HG03045 (cell line): ENCODE data around the gene OOSP2.
"Not testable (repeated sequence)": the region's sequence is repeated elsewhere in the genome, so short reads cannot be mapped to it uniquely, and the experiment has no call there.

ENCODE experiments used
- ATAC-seq: cut with Tn5 transposase; IDR thresholded peaks from one replicate; pipeline ENCODE4 v1.9.1; 2021; ENCODE audit warnings: mild to moderate bottlenecking, moderate library complexity; ENCODE audit not compliant: unreplicated experiment

Gene OOSP2, protein sequence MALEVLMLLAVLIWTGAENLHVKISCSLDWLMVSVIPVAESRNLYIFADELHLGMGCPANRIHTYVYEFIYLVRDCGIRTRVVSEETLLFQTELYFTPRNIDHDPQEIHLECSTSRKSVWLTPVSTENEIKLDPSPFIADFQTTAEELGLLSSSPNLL

DNA sequence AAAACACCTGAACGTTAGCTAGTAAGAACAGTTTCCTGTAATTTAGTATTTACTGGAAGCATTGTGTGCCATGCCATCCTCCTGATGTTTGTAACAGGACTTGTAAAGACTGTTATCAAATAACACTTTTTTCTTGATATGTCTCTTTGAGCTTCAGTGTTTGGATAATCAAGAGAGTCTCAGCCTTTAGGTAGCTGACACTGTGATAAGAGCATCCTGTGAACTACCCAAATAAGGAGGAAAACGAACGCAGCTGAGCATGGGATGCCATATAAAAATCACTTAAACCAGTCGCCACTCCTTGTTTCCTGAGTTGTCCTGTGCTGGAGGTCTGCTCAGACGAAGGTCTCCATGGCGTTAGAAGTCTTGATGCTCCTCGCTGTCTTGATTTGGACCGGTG is at the start of gene OOSP2:
Gene OOSP2 (plus strand): TSS at position 301 of the 400 bp plus-strand sequence. CDS start 51 bp downstream, at position 352.
- ATAC-seq = no peak

DNA sequence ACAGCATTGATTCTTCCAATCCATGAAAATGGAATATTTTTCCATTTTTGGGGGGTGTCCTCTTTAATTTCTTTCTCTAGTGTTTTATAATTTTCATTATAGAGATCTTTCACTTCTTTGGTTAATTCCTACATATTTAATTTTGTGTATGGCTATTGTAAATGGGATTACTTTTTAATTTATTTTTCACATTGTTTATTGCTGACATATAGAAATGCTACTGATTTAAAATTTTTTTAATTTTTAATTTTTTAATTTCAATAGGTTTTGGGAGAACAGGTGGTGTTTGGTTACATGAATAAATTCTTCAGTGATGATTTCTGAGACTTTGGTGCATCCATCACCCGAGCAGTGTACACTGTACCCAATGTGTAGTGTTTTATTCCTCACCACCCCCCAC is 49.8 kb upstream of the OOSP2 start:
- ATAC-seq = no peak

DNA sequence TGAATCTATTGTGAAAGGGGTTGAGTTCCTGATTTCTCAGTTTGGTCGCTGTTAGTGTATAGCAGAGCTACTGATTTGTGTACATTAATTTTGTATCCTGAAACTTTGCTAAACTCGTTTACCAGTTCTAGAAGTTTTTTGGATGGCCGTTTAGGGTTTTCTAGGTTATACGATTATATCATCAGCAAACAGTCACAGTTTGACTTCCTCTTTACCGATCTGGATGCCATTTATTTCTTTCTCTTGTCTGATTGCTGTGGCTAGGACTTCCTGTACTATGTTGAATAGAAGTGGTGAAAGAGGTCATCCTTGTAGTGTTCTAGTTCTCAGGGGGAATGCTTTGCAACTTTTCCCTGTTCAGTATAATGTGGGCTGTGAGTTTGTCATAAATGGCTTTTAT is 47.8 kb upstream of the OOSP2 start:
- no peak for ATAC-seq

DNA sequence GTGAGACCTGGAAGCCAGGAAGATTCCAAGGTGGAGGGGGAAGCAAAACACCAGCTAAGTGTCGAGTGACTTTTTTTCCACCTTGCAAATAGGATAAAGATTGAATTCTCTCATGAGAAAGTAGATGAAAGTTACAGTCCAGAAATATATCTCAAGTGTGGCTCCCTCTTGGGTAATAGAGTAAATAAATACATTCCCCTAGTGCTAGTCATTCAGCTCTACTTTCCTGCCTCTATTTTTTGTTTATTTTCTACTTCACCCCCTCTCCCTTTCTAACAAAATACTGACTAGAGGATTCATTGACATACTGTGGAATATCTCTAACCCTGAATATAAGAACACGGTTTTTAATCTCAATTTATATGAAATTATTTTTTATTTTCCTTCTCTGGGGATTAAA is 42.4 kb upstream of the OOSP2 start:
- ATAC-seq = no peak

DNA sequence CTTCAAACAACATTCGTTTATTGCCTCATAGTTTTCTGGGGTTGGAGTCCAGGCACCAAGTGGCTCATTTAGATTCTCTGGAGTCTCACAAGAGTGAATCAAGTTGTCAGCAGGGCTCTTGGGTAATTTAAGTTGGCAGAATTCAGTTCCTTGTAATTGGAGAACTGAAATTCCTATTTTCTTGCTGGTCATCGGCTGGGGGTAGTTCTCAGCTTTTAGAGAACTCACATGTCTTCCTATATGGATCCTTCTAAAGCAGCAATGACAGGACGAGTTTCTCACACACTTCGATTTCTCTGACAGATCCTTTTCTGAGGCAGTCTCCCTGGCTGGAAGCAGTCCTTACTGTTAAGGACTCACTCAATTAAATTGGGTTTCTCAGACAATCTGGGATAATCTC is 40.5 kb upstream of the OOSP2 start:
- ATAC-seq = no peak

DNA sequence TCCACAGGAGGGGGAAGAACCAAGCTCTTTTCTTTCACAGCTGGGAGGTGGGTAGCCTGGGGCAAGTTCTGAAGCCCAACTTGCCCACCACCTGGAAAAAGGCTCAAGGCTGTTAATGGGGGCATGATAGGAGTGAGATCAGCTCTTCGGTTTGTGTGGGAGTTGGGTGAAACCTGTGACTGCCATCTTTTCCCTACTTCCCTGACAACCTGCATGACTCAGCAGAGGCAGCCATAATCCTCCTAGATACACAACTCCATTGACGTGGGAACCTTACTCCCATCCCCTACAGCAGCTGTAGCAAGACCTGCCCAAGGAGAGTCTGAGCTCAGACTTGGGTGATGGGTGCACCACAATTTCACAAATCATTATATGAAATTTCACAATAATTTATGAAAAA is 36.5 kb upstream of the OOSP2 start:
- no peak for ATAC-seq

DNA sequence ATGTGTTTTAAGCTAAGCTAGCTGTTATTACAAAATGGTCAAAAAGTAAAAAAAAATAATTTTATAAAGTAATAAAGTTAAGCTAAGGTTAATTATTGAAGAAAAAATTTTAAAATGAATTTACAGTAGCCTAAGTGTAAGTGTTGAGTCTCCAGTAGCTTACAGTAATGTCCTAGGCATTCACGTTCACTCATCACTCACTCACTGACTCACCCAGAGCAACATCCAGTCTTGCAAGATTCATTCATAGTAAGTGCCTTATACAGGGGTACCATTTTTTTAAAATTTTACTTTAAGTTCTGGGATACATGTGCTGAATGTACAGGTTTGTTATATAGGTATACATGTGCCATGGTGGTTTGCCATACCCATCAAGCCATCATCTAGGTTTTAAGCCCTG is 34.8 kb upstream of the OOSP2 start:
- no peak for ATAC-seq

DNA sequence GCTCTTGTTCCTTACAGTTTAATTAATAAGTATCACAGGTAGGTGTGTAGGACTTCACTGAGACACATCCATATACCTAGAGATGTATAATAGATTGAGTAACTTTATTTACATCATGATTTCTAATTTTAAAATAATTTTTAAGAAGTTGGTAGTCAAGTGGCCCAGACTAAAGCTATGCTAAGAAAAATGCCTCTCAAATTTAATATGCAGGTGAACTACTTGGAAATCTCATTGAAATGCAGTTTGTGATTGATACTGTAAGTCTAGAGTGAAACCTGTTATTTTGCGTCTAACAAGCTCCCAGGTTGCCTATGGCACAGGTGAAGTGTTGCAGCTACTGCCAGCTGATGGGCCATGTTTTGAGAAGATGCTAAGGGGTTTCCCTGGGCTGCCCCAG is 23.3 kb upstream of the OOSP2 start, which contains the start of gene OOSP4B:
Gene OOSP4B (plus strand): TSS at position 301 of the 400 bp plus-strand sequence.
- ATAC-seq = no peak

DNA sequence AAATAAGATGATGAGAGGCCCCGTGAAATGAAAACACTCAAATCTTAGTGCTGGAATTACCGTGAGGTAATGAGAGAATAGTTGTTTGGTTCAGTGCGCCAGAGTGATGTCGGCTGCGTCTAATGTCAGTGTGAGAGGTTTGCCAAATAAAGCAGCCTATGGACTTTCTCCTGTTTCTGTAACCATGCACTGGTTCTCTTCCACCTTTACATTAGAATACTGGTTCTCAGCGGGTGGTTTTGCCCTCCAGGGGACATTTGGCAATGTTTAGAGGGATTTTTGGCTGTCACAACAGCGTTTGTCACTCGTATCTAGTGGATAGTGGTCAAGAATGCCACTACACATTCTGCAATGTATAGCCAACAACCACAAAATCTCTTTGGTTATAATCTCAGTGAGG is 22.2 kb upstream of the OOSP2 start:
- ATAC-seq = no peak

DNA sequence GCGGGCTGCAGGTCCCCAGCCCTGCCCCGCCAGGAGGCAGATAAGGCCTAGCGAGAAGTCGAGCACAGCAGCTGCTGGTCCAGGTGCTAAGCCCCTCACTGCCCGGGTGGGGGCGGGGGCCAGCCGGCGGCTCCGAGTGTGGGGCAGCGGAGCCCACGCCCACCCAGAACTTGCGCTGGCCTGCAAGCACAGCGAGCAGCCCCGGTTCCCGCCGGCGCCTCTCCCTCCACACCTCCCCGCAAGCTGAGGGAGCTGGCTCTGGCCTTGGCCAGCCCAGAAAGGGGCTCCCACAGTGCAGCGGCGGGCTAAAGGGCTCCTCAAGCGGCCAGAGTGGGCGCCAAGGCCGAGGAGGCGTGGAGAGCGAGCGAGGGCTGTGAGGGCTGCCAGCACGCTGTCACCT is 19.8 kb upstream of the OOSP2 start:
- not testable (repeated sequence) for ATAC-seq

DNA sequence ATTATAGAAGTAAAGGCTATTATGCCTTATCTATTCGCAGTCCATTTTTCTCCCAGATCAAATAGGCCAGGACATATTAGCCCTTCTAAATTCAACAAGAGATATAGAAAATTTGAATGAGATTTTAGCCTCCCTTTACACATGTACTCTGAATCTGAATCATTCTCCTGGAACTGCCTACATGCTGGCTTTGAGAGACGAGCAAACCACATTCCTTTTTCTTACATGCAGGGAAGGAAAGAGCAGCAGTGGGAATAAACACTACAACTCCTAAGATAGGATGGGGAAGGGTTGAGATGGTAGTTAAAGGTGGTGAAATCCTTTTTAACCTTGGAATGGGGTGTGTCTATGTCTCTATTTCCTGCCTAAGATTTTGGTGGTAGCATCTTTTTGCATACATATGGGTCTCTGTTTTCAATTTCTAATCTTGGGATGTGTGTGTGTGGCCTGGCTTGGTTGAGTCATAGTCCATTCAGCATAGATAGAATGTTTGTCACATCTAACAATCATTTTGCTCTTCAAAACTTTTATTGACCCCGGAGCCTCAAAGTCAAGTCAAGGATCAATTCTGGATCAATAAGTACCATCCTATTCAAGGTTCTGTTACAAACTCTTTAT is 11.1 kb upstream of the OOSP2 start:
- no peak for ATAC-seq

DNA sequence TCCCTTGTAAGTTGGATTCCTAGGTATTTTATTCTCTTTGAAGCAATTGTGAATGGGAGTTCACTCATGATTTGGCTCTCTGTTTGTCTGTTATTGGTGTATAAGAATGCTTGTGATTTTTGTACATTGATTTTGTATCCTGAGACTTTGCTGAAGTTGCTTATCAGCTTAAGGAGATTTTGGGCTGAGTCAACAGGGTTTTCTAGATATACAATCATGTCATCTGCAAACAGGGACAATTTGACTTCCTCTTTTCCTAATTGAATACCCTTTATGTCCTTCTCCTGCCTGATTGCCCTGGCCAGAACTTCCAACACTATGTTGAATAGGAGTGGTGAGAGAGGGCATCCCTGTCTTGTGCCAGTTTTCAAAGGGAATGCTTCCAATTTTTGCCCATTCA is 10.2 kb downstream of the OOSP2 start:
- ATAC-seq = not testable (repeated sequence)

DNA sequence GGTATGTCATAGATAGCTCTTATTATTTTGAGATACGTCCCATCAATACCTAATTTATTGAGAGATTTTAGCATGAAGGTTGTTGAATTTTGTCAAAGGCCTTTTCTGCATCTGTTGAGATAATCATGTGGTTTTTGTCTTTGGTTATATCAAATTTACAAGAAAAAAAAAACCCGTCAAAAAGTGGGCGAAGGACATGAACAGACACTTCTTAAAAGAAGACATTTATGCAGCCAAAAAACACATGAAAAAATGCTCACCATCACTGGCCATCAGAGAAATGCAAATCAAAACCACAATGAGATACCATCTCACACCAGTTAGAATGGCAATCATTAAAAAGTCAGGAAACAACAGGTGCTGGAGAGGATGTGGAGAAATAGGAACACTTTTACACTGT is 10.6 kb downstream of the OOSP2 start:
- ATAC-seq = not testable (repeated sequence)

DNA sequence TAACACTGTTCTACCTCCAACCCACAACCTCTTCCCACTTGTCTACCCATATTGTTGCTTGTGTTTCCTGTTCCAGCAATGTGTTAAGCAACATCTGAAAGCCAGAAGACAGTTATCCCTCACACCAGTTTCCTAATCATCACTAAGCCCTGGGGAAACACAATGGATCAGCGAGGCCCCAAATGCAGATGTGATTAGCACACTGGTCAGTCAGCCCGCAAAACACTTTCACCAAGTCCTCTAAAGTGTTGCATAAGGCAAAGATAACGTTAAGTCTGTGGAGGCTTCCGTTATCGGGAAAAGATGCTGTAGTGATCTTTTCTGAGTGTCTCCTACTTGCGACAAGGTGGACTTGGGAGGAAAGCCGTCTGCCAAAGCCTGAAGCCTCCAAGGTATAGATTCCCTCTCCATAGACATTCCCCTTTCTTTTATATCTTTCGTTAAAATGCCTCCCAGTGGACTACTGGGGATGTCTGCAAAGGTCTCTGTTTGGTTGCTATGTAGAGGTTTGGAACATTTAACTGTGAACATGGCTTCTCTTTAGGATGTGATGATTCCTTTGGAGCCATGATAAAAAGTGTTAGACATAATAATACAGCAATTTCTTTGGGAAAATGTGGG is 16.2 kb downstream of the OOSP2 start, which contains the start of gene MS4A3:
Gene MS4A3 (plus strand): TSS at position 317 of the 621 bp plus-strand sequence. CDS start 4,496 bp downstream, outside the sequence.
- no peak for ATAC-seq

DNA sequence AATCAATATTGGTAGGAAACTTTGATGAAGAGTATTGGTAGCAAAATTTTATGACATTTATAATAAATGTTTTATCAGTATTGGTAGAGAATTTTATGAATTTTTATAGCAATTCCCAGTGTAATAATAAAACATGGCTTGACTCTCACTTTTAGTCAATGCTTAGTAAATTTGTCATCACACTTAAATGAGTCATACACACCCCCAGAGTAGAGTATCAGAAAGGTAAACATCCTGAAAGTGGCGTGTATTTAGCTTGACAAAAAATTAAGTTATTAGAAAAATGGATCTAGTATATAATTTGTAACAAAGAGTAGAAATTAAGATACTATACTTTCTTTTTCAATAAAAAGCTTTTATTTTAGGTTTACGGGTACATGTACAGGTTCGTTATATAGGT is 18.8 kb downstream of the OOSP2 start:
- ATAC-seq = no peak

DNA sequence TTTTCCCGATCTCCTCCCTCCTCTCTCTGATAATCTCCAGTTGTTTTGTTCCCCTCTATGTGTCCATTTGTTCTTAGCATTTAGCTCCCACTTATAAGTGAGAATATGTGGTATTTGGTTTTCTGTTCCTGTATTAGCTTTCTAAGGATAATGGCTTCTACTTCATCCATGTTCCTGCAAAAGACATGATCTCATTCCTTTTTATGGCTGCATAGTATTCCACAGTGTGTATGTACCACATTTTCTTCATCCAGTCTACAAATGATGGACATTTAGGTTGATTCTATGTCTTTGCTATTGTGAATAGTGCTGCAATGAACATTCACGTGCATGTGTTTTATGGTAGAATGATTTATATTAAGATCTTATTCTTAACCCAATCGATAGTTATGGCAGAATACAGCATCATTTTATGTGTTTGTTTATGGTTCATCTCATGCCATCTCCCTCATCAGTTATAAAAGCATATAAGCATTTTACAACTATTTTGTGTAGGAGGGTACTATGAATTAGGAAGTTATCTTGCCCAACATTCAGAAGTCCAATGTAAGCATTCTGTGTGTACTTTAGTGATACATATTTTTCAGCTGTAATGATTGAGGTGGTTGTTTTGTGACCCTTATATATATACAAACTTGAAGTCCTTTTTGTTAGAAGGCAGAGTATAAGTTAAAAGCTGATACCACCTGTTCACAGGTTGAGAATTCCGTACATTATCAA is 19.5 kb downstream of the OOSP2 start:
- no peak for ATAC-seq

DNA sequence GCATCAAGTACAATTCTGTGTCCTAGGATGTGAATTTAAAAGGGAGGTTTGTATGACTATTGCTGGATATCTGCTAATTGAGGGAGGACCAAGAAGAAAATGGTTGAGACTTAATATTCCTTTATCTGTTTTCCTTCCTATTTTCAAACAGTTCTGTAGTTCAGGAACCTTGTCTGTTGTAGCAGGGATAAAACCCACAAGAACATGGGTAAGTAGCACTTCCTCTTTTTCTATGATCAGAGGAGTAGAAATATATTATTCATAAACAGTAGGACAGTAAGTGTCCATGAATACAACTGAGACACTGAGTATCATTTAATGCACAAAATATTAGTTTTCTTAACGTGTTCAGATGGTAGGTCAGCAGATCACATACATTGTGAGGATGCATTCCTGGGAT is 23.9 kb downstream of the OOSP2 start:
- ATAC-seq = no peak

DNA sequence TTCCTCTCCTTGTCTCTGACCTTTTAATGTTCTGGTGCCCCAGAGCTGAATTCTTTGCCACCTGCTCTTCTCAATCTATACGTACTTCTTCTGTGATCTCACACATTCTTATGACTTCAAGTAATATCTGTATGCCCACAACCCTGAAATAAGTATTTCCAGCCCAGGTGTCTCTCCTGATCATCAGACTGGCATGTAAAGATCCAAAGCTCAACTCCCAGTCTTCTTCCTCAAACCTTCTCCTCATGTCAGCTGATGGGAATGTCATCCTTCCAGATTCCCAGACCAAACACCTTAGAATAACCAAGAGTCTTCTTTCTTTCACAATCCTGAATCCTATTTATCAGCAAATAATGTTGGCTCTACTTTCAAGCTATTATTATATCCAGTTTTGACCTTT is 25.6 kb downstream of the OOSP2 start:
- ATAC-seq = no peak

DNA sequence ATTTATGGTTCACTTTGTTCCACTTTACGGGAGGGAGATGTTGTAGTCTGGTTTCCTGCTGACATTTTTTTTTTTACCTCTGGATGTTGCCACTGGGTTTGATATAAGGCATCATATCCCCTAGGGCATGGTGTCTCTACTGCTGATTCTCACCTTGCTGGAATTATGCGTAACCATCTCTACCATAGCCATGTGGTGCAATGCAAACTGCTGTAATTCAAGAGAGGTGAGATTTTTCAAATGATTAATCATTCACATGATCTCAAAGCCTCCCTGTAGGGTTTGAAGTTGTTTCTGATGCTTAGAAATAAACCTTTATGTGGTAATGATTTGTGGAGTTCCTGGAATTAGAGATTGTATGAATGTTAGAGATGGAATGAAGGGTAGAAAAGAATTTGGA is 29.2 kb downstream of the OOSP2 start:
- no peak for ATAC-seq

DNA sequence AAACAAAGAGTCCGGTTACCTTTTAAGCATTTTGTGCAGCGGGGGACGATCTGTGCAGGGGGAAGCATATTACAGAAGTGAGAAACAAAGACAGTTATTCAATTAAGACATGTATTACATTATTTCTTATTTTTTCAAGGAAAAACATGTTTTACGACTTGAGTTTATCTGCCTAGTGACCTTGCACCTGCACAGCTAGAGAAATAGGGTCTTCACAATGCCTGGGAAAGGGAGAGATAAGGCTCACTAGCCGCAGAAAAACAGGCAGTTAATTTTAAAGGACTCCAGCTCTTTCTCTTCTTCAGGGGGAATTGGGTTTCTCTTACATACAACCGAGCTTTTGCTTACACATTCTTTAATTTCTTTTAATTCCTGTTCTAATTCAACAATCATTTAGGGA is 31.4 kb downstream of the OOSP2 start:
- ATAC-seq = not testable (repeated sequence)

DNA sequence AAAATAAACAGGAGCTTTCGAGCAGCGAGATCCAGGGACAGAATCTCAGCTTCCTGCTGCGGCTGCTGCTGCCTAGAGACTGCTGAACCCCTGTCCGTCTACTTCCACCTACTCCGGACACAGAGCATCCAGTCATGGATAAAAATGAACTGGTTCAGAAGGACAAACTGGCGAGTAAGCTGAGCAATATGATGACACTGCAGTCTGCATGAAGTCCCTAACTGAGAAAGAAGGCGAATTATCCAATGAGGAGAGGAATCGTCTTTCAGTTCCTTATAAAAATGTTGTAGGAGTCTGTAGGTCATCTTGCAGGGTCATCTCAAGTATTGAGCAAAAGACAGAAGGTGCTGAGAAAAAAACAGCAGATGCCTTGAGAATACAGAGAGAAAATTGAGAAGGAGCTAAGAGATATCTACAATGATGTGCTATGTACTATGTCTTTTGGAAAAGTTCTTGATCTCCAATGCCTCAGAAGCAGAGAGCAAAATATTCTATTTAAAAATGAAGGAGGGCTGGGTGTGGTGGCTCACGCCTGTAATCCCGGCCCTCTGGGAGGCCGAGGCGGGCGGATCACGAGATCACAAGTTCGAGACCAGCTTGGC is 37.1 kb downstream of the OOSP2 start:
- no peak for ATAC-seq
